GM13976 (cell line): ENCODE data around the gene FOXN3.

ENCODE experiments used
- DNase-seq: peaks from one replicate; pipeline ENCODE4 v3.0.0; 2012; ENCODE audit warnings: low spot score
- CTCF ChIP-seq: IDR thresholded peaks from 2 replicates; pipeline ENCODE4 v1.5.1; 2012; ENCODE audit warnings: borderline replicate concordance, mild to moderate bottlenecking; ENCODE audit not compliant: insufficient read depth; ENCODE audit errors: extremely low read depth, missing control alignments, control extremely low read depth
- in situ Hi-C: fragments of 300-500 bp; cut with MboI; formaldehyde crosslinking; loops from one replicate; pipeline ENCODE4 v1.12.0; 2022; ENCODE audit warnings: low sequenced_read_pairs, mixed read lengths, inconsistent platforms; ENCODE audit not compliant: unreplicated experiment

FOXN3 gene

GRCh38 chr14:89419973-89420482, 3.0 kb upstream of the FOXN3 start:
- DNase-seq: no peak
- TF ChIP-seq CTCF: no peak
- in situ Hi-C loops: loop anchor here (10.0 to 25.0 kb wide), 3 partner anchors 235 to 495 kb away; no protein-coding TSS in a partner anchor

- no peak for DNase-seq
- TF ChIP-seq CTCF: no peak
- in situ Hi-C loops: loop anchor here (10.0 to 25.0 kb wide), 2 partner anchors 234 to 382 kb away; no protein-coding TSS in a partner anchor
Measured at GRCh38 chr14:89418976-89419375, 1.9 kb upstream of the FOXN3 start.

- in situ Hi-C loops: loop anchor here (10.0 to 25.0 kb wide), 2 partner anchors 234 to 381 kb away; no protein-coding TSS in a partner anchor
- TF ChIP-seq CTCF: no peak
- no peak for DNase-seq
Measured at GRCh38 chr14:89418452-89418851, 1.4 kb upstream of the FOXN3 start.

DNA sequence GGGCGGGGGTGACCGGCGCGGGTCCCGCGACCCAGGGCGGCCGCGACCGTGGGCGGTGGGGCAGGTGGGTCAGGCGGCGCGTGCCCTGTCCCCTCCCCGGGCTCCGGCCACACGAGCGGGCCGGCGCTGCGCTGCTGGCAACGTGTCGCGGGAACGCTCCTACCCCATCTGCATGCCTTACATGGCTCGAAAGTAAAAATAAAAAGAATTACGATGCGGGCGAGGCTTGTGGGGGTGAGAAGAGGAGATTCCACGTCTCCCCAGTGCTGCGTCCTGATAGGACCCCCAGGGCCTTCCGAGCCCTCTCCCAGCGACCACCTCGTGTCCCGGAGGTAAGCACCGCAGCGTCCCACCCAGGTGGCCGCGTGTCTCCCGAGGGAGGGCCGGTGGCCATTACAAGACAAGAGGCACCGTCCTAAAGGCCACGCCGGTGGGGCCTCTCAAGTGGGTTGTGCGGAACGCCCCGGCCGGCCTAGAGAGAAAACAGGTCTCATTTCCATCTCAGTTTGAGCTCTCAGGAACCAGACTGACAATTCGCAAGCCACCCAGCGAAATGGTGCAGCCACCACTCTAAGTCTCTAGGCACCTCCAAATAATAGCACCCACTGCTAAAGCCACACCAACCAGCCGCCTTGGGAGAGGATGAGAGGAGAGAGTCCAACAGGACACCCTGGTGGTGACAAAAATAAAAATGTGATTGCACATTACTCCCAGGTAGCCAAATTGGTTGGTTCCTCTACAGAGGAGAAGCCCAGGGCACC, 612 bp upstream of the FOXN3 start:
- in situ Hi-C loops: loop anchor here (10.0 to 25.0 kb wide), 2 partner anchors 233 to 380 kb away; no protein-coding TSS in a partner anchor
- peak; percentile 35 for TF ChIP-seq CTCF

DNA sequence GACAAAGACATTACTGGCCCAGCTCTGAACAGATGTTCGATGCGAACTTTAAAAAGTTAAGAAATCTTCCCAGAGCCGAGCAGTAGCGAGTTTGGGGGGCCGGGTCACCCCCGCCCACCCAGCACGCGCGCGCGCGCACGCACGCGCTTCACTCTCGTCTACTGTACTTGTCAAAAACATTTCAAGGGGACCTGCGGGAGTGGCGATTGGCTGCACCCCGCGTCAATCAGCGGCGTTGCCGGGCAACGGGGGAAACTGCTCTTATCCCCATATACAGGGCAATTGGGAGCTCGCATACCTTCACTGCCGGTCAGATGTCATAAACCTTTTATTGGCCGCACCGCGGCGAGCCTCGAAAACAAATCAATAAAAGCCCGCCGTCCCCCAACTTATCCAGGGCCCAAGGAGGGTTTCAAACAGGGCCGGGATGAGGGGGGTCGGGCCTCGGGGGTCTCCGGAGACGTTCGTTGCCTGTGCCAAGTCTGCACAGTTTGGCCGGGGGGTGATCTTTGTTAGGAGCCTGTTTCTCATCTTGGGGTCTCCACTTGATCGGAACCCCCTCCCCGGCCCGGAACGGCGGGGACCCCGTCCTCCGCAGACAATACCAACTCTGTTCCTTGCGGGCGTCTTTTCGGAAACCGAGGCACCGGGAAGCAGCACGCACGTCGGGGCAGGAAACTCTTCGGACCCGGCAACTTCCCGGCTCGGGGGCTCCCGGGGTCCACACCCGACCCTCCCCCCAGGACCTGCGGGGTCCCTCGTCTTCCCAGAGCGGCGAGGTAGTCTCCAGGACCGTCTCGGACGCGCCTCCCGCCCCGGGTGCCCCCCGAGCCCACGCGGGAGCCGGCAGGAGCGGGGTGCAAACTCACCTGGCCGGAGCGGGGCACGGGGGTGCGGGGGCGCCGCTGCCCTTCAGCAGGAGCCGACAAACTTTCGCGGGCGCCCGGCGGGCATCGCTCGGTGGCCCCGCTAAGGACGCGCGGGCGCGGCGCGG, 734 bp downstream of the FOXN3 start:
- DNase-seq: peak; percentile 99
- no peak for TF ChIP-seq CTCF
- in situ Hi-C loops: loop anchor here (10.0 to 25.0 kb wide), 2 partner anchors 231 to 379 kb away; no protein-coding TSS in a partner anchor

More for the DNA sequence above, 612 bp upstream of the FOXN3 start:
- peak; percentile 63 for DNase-seq

GRCh38 chr14:89415159-89415558, 1.9 kb downstream of the FOXN3 start:
- in situ Hi-C loops: loop anchor here (10.0 to 25.0 kb wide), 2 partner anchors 230 to 378 kb away; no protein-coding TSS in a partner anchor
- DNase-seq: no peak
- no peak for TF ChIP-seq CTCF
